HUES48 (cell line): ENCODE data around the gene MYO1A.

Experiments
- H3K27ac ChIP-seq: one replicate; pipeline ENCODE4 v1.7.0; 2013; ENCODE audit warnings: low read depth, low read length, inconsistent platforms
- H3K27me3 ChIP-seq: 2 replicates; pipeline ENCODE4 v1.6.1; 2013; ENCODE audit warnings: mild to moderate bottlenecking, low read length; ENCODE audit not compliant: control insufficient read depth, insufficient read depth
- H3K36me3 ChIP-seq: 2 replicates; pipeline ENCODE4 v1.6.1; 2013; ENCODE audit warnings: low read length; ENCODE audit not compliant: control insufficient read depth, insufficient read depth
- H3K4me1 ChIP-seq: 2 replicates; pipeline ENCODE4 v1.6.1; 2013; ENCODE audit warnings: mild to moderate bottlenecking, low read length; ENCODE audit not compliant: control insufficient read depth, insufficient read depth
- H3K4me3 ChIP-seq: 2 replicates; pipeline ENCODE4 v1.5.1; 2013; ENCODE audit warnings: mild to moderate bottlenecking, low read depth, low read length
- H3K9ac ChIP-seq: 2 replicates; pipeline ENCODE4 v1.6.1; 2013; ENCODE audit warnings: mild to moderate bottlenecking, low read depth, low read length, moderate library complexity
- H3K9me3 ChIP-seq: 2 replicates; pipeline ENCODE4 v1.6.1; 2013; ENCODE audit warnings: low read length; ENCODE audit not compliant: control insufficient read depth, insufficient read depth

Gene MYO1A

DNA sequence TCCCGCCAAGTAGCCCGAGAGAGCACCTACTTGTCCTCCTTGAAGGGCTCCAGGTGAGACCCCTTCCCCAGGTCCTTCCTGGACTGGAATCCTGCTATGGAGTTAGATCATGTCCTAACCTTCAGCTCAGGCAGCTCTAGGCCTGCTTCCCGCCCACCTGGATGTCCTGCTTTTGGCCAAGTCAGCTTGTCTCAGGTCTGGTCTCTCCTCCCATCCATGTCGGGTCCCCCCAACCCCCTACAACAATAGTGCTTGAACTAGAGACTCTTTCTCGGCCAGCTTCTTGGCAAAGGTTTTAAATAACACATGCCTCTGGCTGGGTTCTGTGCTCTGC is 42.6 kb upstream of the MYO1A start:
- peaks cover 12% of the 10 kb centered on the region for H3K4me1 ChIP-seq

DNA sequence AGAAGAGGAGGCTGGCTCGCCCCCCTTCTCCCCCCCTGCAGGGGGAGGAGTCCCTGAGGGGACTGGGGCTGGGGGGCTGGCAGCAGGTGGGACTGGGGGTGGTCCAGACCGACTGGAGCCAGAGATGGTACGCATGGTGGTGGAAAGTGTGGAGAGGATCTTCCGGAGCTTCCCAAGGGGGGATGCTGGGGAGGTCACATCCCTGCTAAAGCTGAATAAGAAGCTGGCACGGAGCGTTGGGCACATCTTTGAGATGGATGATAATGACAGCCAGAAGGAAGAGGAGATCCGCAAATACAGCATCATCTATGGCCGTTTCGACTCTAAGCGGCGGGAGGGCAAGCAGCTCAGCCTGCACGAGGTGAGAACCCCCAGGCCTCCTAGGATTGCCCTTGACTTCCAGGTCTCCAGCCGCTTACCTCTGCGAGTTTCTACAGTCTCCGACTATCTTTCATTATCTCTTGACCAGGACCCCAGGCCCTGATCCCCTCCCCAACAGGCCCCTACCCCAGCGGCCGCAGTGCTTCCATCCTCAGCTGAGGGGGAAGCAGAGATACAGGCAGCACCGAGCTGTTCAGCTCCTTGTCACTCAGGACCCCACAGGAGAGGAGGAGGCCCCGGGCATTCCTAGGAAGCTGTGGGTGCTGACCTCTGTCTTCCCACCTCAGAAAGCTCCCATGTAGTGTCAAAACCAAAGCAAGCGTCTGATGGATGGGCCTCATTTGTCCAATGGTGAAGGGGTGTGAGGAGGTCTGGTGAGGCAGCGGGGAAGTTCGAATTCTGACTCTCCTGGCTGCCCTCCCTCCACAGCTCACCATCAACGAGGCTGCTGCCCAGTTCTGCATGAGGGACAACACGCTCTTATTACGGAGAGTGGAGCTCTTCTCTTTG is 42.0 kb upstream of the MYO1A start:
- no peak overlapping the region for H3K27ac ChIP-seq

More for the DNA sequence above, 42.6 kb upstream of the MYO1A start:
- no peaks in the 10 kb centered on the region for H3K9me3 ChIP-seq
- peaks cover 40% of the 10 kb centered on the region for H3K36me3 ChIP-seq
- H3K9ac ChIP-seq = no peak overlapping the region
- H3K27ac ChIP-seq = peak overlapping the region; percentile 32
- H3K27me3 ChIP-seq = no peaks in the 10 kb centered on the region
- H3K4me3 ChIP-seq = no peak overlapping the region

GRCh38 chr12:57090924-57091637 is 41.2 kb upstream of the MYO1A start:
- Histone ChIP-seq H3K27ac (no peak overlapping the region), H3K27me3 (no peaks in the 10 kb centered on the region), H3K36me3 (peaks cover 34% of the 10 kb centered on the region), H3K4me3 (no peak overlapping the region), H3K4me1 (peaks cover 16% of the 10 kb centered on the region), H3K9ac (no peak overlapping the region), H3K9me3 (no peaks in the 10 kb centered on the region)

More for the DNA sequence above, 42.0 kb upstream of the MYO1A start:
- Histone ChIP-seq H3K4me1 (peaks cover 12% of the 10 kb centered on the region), H3K27me3 (no peaks in the 10 kb centered on the region), H3K9me3 (no peaks in the 10 kb centered on the region), H3K9ac (no peak overlapping the region), H3K4me3 (no peak overlapping the region), H3K36me3 (peaks cover 40% of the 10 kb centered on the region)

GRCh38 chr12:57090490-57090889 is 40.6 kb upstream of the MYO1A start:
- H3K9ac ChIP-seq = no peak overlapping the region
- H3K4me3 ChIP-seq = no peak overlapping the region
- peaks cover 22% of the 10 kb centered on the region for H3K4me1 ChIP-seq
- H3K27me3 ChIP-seq = no peaks in the 10 kb centered on the region
- H3K9me3 ChIP-seq = no peaks in the 10 kb centered on the region
- H3K27ac ChIP-seq = no peak overlapping the region
- peaks cover 28% of the 10 kb centered on the region for H3K36me3 ChIP-seq

DNA sequence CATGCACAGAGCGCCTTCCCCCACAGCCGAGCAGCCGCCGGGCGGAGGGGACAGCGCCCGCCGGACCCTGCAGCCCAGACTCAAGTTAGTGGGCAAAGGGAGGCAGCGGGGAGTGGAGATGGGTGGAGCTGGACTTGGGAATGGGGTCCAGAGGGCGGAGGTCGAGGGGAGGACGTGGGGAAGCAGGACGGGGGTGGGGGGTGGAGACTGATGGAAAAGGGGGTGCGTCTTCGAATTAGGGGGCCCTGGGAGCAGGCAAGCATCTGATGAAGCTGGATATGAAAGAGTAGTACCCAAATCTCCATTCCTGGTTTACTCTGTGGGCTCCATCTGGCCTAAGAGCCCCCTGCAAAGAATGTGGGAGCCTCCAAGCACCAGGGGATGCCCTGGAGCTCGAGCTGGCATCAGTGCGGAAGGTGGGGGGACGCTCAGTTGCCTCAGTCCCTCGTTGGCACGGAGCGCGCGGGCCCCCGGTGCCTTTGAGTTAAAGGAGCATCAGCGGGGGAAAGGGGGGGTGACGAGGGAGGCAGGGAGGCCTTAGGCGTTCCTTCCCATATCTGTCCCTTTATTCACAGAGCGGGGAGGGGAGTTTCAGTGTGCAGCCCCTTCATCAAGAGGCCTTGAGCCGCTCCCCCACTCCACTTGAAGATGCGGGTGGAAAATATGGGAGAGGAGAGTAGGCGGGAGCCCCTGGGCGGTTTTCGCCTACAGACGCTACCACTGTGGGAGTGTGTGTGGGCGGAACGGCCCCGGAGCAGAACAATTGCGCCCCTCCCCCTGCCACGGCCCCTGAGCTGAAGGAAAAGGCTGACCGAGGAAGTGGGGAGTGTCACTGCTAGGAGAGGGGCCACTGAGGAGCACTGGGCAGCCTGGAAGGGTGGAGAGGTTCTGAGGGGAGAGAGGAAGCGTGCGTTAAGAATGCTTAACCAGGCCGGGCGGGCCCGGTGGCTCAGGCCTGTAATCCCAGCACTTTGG is 39.6 kb upstream of the MYO1A start:
- Histone ChIP-seq H3K27ac (peak overlapping the region; percentile 81), H3K9me3 (no peaks in the 10 kb centered on the region), H3K9ac (no peak overlapping the region; the same call in 1 of the 2 replicates), H3K4me3 (peak overlapping the region; percentile 89), H3K27me3 (no peaks in the 10 kb centered on the region), H3K36me3 (peaks cover 18% of the 10 kb centered on the region), H3K4me1 (peaks cover 19% of the 10 kb centered on the region)

GRCh38 chr12:57088354-57089270 is 38.7 kb upstream of the MYO1A start, which contains the start of gene NAB2:
TSS of gene NAB2 (plus strand) at chr12:57089114. CDS start at chr12:57089272, 158 bp downstream.
- peaks cover 14% of the 10 kb centered on the region for H3K36me3 ChIP-seq
- H3K9me3 ChIP-seq = no peaks in the 10 kb centered on the region
- H3K9ac ChIP-seq = peak within 1 kb of the TSS; percentile 36
- no peaks in the 10 kb centered on the region for H3K27me3 ChIP-seq
- peaks cover 13% of the 10 kb centered on the region for H3K4me1 ChIP-seq
- H3K4me3 ChIP-seq = peak within 1 kb of the TSS; percentile 89
- peak within 1 kb of the TSS; percentile 99 for H3K27ac ChIP-seq

DNA sequence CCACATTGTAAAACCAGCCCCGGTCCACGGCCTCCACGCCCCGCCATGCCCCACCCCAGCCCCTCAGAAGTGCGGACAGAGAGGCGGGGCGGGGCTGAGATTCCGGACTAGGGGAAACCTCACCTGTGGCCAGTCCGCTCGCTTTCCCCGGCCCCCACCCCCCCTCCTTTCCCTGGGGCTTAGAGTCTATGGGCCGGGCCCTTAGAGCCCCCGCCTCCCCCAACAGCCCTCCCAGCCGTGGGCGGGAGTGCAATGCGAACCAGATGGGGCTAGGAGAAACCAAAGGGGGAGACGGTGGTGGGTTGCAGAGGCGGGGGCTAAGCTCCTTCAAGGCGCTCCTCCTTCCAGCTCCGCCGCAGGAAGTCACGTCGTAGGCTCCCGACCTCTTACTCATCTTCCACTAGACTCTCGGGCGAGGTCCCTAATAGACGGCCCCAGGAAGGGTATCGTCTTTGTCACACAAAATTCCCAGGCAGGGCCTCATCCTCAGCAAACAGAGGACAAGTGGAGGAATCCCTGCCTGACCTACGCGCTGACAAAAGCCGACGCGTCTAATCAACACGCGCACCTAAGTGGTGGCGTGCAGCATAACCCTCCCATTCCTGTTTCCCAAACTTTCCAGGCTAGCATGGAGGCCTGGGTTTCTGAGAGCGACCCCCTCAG is 37.9 kb upstream of the MYO1A start:
- peaks cover 9% of the 10 kb centered on the region for H3K4me1 ChIP-seq
- peak overlapping the region; percentile 99 for H3K27ac ChIP-seq
- H3K27me3 ChIP-seq = no peaks in the 10 kb centered on the region
- no peaks in the 10 kb centered on the region for H3K9me3 ChIP-seq
- peak overlapping the region; percentile 55 for H3K9ac ChIP-seq
- peaks cover 12% of the 10 kb centered on the region for H3K36me3 ChIP-seq
- H3K4me3 ChIP-seq = peak overlapping the region; percentile 76

GRCh38 chr12:57087010-57087690 is 37.2 kb upstream of the MYO1A start:
- no peaks in the 10 kb centered on the region for H3K27me3 ChIP-seq
- H3K9ac ChIP-seq = peak overlapping the region; percentile 55
- H3K4me1 ChIP-seq = peaks cover 9% of the 10 kb centered on the region
- no peaks in the 10 kb centered on the region for H3K9me3 ChIP-seq
- H3K4me3 ChIP-seq = peak overlapping the region; percentile 76
- peaks cover 6% of the 10 kb centered on the region for H3K36me3 ChIP-seq
- peak overlapping the region; percentile 99 for H3K27ac ChIP-seq

DNA sequence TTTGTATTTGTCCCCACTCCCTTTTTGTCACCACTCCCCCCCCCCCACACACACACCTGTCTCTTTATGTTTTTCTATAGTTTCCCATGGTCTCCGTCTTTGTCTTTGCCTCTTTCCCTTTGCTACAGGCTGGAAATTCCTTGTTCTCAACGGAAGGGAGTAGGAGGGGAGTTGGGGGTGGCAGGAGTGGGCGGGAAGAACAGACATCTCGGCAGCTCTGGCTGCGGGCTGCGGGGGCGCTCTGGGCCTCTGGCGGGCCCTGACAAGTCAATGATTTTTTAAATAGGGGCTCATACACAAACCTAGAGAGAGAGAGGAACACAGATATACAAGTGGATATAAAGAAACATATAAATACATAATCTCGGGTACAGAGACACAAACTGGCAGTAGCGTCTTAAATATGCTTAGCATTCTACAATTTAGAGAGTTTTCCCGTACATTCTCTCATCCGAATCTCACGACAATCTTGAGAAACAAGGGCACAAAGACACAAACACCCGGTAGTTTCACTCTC is 36.6 kb upstream of the MYO1A start:
- H3K36me3 ChIP-seq = no peaks in the 10 kb centered on the region; the same call in 1 of the 2 replicates
- peak overlapping the region; percentile 99 for H3K27ac ChIP-seq
- H3K9ac ChIP-seq = peak overlapping the region; percentile 52
- no peaks in the 10 kb centered on the region for H3K27me3 ChIP-seq
- H3K4me3 ChIP-seq = peak overlapping the region; percentile 76
- no peaks in the 10 kb centered on the region for H3K9me3 ChIP-seq
- peaks cover 9% of the 10 kb centered on the region for H3K4me1 ChIP-seq
